Daoy (cell line): Measurements from ENCODE around the gene WDR88. TPM values are rescaled to one million over a fixed set of nuclear protein-coding genes. Genes with fewer than 3 reads are reported as not detected.

Experiments
- DNase-seq: peaks from one replicate; pipeline ENCODE4 v3.0.0-alpha.2; 2015; ENCODE audit warnings: low read depth
- total RNA-seq: library from RNA; depleted of rRNA; stranded (reverse); fragments of >200 nt; shearing (Covaris generic); gene quantifications from 2 replicates; pipeline ENCODE4 v1.2.3, GENCODE V29; 2014; rRNA removed

Gene WDR88, protein sequence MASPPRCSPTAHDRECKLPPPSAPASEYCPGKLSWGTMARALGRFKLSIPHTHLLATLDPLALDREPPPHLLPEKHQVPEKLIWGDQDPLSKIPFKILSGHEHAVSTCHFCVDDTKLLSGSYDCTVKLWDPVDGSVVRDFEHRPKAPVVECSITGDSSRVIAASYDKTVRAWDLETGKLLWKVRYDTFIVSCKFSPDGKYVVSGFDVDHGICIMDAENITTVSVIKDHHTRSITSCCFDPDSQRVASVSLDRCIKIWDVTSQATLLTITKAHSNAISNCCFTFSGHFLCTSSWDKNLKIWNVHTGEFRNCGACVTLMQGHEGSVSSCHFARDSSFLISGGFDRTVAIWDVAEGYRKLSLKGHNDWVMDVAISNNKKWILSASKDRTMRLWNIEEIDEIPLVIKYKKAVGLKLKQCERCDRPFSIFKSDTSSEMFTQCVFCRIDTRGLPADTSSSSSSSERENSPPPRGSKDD
- total RNA-seq, result not detected in 2 replicates

DNA sequence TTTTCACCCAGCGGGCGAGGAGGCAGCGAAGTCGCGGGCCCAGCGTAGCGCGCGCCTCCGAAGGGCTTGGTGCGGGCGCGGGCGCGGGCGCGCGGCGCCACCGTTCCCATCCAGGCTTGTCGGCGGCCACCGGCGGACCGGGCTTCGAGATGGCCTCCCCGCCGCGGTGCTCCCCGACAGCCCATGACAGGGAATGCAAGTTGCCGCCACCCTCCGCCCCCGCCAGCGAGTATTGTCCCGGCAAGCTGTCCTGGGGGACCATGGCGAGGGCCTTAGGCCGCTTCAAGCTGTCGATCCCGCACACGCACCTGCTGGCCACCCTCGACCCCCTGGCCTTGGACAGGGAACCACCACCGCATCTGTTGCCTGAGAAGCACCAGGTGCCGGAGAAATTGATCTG, at the start of gene WDR88:
WDR88 (plus strand) TSS at position 94 of the 400 bp plus-strand sequence; CDS start at position 150, 56 bp downstream.
- DNase-seq, result no peak

DNA sequence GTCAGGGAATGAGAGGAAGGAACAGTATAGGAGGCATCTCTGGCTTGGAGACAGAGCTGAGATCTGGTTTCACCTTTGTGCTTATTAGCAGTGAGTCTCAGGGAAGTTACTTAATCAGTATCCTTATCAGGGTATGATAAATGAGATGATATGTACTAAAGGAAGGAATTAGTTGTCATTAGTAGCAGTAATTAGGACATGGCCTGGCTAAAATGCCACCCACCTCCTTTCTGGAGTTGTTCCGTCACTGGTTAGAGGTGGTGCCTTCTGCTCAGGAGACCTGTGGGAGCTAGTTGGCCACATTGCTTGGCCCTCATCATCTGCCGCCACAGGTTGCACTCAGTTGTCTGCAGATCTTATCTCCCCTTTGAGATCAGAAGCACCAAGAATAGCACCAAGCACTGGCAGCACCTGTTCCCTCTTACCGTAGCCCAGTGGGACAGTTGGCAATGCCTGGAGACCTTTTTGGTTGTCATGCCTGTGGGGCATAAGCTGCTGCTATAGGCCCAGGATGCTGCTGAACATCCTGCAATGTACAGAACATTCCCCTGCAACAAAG, 46.3 kb upstream of the WDR88 start:
- no peak for DNase-seq

DNA sequence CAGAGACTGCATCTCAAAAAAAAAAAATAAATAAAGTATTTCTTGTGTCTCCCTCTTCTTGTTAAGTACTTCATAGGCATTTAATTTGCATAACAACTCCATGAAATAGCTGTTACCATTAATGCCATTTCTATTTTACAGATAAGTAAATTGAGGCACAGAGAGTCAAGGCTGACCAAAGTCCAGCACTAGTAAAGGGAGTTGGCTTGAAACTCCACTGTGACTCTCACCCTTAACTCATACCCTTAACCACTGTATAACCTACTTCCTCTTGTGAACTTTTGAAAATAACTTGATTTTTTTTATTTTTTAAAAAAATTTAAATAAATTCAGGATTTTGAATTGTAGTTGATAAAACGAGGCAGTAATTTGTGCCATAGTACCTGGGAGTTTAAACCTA, 45.0 kb upstream of the WDR88 start:
- DNase-seq, result no peak

DNA sequence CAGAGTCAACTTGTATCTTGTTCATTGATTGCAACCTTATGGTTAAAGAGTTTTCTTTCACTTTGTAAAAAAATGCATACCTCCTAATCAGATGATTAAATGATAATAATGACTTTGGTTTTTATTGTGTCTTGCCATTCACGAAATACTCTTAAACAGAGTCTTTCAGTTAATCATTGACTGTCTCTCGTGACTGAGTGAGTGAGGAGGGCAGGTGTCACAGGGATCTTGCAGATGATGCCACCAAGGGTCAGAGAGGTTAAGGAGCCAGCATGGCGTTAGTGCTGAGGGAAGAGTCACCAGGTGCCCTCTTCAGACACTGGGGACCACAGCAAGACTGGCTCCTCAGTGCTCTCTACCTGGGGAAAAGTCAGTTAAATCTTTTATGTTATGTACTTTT, 42.9 kb upstream of the WDR88 start:
- no peak for DNase-seq

DNA sequence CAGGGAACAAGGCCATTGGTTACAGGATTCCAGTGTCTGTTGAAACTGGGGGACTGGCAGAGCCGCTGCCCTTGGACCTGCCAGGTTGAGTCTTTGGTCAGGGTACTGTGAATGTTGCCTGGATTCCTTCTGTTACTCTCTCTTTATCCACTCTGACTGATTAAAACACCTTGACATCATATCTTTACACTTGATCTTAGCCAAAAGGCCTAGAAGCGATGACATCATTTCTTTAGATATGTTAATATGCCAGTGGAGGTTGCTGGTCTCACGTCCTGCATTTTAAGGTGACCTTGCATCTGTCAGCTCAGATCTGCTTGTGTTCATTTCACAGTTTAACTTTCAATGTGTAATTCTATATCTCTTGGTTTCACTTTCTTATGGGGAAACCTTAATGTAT, 41.7 kb upstream of the WDR88 start:
- DNase-seq, result no peak

DNA sequence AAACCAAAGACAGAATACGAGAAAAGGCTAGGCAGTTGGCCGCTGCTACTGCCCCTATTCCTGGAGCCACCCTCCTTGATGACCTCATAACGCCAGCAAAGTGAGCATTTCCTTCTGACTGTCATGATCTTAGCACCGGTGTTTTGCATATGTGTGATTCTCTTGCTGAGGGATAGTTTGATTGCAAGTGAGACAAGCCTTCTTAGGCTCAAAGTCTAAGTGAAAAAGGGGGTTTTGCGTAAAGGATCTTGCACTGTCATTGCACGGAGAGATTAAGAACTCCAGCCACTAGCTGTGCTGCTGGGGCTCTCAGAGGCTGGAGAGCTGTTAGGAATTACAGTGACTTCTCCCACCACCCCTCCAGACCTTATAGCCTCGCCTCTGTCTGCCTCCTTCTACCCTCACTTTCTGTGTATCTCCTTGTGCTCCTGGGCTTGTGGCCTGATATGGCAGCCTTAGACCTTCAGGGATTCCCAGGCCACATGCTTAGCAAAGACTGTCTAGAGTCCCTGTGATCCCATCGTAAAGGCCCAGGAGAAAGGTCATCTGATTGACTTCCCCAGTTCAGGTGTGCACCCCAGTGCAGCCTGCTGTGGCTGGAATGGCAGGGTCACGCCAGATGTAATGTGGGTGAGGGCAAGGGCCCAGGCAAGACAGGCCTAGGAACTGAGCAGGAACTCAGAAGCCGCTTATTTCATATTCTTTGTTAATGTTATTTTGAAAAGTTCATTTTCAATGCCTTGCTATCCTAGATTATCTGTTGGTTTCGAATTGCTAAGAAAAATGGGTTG, 38.3 kb upstream of the WDR88 start:
- DNase-seq, result no peak

DNA sequence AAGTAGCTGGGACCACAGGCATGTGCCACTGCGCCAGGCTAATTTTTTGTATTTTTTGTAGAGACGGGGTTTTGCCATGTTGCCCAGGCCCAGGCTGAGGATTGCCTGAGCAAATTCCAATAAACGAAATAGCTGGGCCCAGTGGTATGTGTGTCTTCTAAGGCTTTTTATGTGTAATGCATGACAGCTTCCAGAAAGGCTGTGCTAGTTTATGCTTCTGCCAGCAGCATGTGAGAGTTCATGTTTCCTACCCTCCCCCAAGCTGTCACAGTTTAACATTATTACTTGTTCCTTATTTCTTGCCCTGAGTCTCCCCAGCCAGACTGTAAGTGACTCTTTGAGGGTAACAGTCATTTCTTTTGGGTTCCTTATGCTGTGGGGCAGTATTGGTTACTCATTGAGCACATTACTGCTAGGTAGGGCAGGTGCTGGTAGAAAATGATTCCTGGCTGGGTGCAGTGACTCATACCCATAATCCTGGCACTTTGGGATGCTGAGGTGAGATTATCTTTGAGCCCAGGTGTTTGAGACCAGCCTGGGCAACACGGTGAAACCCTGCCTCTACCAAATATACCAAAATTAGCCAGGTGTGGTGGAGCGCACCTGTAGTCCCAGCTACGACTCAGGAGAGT, 37.4 kb upstream of the WDR88 start:
- no peak for DNase-seq

DNA sequence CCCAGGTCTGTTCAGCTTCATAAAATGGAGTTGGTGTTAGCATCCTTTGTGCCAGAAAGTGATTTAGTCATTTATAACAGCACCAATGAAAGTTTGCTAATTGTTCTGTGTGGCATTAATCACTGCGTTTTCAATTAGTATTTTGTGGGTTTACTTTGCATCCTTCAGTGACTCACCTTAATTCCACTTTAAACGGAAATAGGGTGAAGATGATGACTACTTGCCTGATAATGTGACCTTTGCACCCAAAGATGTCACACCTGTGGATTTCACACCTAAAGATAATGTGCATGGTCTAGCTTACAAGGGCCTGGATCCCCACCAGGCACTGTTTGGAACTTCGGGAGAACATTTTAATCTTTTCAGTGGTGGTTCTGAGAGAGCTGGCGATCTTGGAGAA, 35.9 kb upstream of the WDR88 start:
- no peak for DNase-seq

DNA sequence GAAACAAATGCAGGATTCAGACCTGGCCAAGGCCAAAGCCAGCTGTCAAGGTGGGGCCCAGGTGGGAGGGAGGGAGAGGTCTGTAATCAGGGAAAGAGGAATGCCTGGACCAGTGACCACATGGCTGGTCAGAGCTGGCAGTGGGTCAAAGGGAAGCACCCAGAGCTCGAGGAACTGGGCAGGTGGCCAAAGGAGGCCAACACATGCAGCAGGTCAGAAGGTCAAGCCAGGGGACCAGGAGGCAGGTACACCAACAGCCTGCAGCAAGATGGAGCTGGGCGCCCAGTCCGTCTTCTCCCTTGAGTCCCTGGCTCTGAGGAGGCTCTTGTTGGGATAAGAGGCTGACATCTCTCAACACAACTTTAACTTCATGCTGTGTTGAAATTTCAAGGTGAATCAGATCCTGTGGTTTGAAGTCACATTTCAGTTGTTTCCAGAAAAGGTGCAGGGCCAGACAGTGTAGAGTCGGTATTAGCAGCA, 33.8 kb upstream of the WDR88 start:
- DNase-seq, result no peak

DNA sequence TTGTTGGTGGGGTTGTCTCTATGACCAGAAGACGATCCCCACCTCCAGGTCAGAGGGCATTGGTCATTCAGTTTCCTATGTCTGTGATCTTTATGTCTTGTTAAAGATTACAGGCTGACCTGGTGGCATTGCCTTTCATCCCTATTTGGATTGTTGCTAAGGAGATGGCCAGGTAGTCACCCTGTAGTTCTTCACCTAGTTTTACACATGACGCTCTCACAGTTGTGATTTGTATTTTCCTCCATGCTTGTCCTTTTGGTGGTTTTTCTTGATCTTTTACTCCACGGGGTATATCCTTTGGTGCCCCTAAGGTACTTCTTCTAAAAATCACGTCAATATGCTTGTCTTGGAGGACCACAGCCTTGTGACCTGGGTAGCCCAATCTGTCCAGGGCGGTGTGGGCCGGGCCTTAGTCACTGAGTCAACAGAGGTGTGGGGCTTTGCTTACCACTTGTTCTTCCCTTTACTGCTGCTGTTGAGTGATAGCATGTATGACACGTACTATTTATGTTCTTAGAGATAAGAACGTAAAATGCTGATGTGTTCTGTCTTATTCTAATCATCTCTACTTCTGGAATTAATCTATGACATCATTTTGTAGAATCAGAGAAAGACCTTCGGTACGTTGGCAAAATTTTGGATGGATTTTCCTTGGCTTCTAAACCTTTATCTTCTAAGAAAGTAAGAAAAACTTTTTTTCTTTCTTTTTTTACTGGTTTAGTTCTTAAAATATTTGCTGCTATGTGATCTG, 30.8 kb upstream of the WDR88 start:
- no peak for DNase-seq

DNA sequence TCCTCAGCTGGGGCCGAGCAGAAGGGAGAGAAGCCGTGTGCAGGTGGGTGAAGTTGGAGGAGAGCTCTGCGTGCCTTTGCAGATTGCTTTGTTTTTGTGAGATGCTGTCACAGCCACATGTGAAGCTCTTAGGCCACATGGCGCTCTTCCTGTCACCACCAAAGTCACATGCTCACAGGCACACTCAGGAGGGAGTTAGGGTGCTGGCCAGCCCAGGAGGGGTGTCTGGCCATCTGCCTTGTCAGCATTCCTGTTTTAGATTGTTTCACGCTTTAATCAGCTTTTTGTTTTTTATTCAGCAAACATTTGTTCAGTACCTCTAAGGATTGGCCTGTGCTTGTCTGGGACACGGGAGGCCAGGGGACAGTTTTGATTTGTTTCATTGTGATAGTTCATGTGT, 29.0 kb upstream of the WDR88 start:
- no peak for DNase-seq

DNA sequence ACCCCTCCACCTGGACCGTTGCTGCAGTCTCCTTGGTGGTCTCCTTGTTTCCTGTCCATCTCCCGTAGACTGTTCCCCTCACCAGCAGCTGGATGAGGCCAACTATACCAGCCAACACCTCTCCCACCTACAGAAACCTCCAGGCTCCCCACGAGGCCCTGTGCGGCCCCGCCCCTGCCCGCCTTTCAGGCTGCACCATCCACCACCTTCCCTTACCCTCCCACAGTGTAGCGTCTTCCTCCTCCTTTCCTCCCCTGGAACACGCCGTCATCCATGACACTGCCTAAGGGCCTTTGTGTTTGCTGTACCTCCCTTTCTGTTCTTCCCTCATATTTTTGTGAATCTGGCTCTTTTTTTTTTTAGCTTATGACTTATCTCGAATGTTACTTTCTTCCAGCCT, 23.8 kb upstream of the WDR88 start:
- no peak for DNase-seq

DNA sequence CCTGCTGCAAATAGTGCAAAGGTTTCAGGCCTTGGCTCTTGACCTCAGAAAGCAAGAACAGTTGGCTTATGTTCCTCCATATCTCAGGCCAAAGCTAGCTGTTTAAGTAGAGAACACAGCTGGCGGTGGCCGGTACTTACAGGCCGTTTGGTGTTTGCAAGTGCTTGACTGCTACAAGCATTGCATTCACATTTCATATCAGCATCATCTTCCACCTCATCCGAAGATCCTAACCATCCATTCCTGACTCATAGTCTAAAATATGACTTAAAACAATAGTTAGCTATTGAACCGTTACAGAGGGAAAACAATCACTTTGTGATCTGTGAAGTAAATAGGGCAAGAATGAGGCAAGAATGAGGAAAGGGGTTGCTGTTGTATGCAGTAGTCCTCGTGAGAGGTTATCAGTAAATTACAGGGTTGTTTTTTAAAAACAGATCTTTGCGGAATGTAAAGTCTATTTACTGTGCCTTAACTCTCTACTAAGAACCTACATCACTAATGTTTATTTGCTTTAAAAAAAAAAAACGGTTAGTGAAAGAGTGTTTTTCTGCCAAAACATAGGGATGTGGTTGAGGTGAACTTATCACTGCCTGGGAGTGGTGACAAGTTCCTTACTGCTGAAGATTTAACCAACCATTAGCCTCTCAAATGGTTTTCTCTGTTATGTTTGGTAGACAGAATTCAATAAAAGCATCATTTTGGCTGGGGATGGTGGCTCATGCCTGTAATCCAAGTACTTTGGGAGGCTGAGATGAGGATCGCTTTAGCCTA, 21.6 kb upstream of the WDR88 start:
- peak; percentile 43 for DNase-seq

DNA sequence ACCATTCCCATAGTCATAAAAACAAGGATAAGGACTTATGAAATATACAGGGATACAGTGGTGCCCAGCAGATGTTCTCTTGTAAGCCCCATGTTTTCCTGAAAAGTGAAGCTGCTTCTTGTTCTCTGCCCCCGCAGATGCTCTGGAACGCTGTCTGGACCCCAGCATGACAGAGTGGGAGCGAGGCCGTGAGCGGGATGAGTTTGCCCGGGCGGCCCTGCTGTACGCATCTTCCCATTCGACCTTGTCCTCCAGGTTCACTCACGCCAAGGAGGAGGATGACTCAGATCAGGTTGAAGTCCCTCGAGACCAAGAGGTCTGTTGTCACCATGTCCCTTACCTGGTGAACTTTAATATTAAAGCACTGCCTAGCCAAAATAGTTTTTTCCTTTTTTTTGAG, 20.3 kb upstream of the WDR88 start:
- no peak for DNase-seq

DNA sequence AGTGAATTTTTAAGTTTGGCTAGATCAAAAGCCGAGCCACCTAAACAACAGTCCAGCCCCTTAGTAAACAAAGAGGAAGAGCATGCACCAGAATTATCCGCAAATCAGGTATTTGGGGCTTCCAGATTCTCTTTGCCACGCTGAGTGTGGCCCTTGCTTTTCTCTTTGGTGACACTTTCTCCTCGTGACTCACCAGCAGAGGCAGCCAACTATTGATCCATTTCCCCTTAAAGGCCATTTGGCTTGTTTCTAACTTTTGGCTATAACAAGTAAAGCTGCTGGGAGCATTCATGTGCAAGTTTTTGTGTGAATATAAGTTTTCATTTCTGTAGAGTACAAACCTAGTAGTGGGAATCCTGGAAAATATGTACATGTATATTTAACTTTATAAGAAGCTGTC, 17.6 kb upstream of the WDR88 start:
- DNase-seq, result no peak

DNA sequence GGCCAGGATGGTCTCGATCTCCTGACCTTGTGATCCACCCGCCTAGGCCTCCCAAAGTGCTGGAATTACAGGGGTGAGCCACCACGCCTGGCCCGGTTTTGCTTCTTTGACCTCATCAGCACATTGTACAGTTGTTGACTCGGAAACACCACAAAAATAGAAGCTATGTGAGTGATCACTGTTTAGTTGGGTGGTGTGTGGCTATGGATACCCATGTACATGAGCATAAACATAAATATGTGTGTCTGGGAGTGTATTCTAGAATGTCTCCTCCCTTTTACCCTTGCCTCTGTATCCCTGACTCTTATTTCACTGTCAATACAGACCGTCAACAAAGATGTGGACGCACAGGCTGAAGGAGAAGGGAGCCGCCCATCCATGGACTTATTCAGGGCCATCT, 14.4 kb upstream of the WDR88 start:
- no peak for DNase-seq

DNA sequence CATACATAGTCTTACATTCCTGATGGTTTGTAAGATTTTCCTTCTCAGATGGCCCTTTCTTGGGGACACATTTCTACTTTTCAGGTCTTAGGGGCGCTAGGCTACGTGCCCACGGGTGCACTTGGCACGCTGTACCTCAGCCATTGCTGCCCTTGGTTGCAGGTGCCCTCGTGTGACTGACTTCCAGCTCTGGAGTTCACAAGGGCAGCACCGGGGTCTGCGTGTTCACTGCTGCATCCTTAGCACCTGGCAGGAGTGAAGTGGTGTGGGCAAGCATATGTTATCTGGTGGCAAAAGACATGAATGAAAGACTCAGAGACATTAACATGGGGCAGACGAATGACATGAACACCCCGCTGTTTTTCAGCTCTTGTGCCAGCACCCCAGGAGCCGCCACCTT, 13.3 kb upstream of the WDR88 start:
- no peak for DNase-seq

DNA sequence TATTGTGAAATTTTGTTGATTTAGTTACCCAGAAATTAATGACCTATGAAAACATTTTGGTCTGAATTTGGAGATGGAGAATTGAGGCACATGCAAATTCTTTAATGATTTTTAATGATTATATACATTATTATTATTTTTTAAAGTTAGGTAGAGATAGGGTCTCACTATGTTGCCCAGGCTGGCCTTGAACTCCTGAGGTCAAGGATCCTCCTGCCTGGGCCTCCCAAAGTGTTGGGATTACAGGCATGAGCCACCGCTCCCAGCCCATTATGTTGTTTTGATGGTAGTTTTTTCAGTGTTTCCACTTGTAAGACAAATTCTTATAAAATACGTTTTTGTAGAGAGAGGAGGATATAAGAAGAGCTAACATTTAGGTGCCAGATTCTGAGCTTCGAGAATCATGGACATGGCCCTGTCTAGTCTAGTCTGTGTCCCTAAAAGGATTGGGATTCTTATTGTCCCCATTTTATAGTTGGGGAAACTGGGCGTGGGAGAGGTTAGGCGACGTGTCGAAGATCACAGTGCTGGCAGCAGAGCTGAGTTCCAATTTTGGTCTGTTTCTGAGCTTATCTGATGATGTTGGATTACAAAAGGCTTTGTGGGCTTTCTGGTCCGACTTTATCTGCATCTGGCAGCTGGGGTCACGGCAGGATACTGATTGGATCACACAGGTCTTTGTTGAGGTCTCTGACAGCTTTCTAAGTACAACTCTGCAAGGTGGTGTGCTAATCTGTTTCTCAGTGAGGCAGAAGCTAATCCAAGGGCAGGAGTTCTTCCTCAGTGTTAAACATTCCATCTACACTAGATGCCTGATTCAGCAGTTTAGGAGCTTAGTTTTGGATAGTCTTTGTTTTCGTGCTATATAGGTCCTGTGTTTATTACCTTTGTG, 7.5 kb upstream of the WDR88 start:
- no peak for DNase-seq

DNA sequence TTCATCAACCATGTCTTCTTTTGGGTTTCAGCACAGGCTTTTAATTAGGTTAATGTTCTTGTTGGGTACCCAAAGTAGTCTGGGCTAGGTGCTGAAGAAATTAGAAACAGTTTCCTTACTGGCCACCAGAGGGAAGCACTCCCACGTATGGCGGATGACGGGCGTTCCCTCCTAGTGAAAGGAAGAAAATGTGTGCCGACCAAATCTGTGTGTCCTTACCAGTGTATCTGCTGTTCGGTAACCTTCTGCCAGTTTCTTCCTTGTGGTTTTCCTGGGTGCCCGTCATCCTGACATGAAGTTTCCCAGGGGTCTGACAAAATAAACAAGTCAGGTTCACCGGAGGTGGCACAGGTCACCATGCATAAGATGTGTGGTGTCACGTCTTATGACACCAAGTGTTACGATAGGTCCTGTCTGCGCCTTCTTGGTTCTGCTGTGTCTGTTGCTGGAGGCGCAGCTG, 6.0 kb upstream of the WDR88 start:
- DNase-seq, result peak; percentile 64
